Putamen (tissue), 1 donor: ENCODE data around the gene DNAJC17.

Experiments used
- DNase-seq: peaks from one replicate; pipeline ENCODE4 v3.0.0-alpha.2; 2016; ENCODE audit warnings: low spot score

DNAJC17 gene

DNA sequence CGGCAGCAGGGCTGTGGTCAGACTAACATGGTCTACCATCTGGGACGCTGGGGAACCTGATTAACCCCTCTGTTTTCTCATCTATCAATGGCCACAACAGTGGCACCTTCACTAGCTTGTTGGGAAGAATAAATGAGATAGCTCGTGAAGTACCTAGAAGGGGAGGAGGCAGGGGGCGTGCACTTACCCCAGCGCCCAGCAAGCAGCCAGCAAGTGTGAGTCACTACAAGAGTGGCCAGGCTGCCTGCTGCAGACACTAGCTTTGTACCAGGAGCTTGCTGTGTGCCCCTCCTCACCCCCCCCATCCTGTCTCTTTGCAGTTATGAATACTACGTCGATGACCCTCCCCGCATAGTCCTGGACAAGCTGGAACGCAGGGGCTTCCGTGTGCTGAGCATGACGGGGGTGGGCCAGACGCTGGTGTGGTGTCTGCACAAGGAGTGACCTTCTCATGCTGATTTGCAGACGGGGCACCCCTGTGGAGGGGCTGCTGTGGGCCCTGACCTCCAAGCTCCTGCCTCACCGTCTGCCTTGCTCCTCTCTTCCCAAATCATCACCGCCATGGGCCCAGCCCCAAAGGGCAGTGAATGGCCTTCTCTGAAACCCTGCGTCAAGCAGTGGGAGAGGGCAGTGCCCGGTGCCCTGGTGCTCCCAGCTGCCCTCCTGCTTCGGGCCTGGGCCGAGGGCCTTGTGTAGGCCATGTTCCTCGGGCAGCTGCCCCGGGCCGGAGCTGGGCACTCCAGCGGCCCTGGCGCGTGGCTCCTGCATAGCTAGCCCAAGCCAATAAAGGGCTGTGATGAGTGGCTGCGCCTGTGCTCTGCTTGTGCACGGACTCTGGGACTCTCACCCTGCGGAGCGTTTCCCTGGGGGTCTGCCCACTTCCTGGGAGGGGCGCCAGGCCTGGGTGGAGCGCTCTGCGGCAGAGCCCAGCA lies 40.1 kb downstream of the DNAJC17 start:
- no peak for DNase-seq

DNA sequence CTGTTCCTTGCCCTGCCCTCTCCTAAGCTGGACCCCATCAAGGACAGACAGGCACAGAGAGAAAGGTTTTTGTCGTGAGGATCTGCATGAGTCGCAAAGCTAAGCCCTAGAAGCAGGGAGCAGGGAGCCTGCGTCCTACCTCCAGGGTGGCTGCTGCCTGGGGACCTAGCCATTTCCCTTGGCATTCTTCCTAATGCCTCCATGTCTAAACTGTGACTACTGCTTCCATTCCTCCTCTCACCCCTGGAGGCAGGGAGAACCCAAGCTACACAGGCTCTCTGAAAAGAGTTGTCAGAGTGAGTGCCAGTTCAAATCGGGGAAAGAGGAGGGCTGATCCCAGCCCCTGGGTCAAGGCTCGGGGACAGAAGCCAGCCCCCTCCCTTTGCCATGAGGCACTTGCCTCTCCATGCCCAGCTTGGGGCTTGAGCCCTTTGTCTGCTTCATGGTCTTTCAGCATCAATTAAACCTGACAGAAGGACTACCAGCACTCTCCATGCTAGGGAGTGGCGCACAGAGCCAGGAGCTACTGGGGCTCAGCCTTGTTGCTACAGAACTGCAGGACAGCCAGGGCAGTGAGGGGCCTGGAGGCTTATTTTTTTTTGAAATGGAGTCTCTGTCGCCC lies 41.0 kb downstream of the DNAJC17 start:
- no peak for DNase-seq

DNA sequence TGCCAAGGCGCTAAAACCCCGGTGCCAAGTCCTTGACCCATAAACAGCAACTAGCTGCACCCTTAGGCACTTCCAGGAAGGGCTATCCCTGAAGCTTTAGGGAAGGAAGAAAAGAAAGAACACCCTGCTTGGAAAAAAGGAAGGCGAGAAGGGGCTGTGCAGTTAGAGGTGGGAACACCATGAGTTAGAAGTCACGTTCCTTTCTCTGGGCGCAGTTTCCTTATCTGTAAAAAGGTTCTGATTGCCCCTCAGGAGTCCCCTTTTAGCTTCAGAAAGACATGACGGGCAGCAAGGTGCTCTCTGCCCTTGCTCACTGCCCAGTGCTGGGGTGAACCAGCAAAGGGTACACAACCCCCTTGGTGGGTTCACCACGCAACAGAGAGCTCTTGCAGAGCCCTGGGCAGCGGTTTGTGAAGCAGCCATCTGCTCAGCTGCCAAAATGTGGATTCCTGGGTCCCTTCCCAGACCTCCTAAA lies 42.6 kb downstream of the DNAJC17 start:
- DNase-seq: no peak

DNA sequence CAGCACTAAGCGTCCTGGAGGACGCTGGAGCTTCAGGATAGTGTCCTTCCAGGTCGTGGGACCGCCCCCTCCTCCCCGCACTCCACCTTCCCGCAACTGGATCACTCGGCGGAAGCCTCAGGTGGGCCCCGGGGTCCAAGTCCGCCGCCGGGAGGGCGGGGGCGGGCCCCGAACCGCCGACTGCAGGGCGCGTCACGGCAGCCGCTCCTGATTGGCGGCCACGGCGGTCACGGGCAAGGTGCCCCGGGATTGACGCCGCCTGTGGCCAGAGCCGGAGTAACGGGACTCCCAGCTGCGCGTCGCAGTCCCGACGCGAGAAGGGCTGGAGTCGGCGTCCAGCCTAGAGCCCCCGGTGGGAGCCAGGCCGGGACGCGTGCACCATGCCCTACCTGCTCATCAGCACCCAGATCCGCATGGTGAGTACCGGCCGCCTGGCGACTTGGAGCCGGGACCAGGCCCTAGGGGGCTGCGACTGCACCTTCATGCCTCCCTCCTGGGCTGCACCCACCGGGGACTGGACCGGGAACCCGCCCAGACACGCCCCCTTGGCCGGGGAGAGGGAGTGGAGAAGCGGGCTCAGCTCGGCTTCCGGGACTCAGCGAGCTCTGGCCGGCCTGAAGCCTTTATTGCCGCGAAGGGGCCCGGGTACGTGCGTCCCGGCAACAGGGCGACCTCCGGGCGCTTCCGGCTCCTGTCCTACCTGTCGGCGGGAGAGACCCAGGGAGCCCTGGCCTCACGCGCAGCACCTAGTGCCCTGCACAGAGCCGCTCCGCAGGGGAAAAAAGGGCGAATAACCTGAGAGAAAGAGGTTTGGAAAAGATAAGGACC lies 43.3 kb downstream of the DNAJC17 start, which contains the start of gene GCHFR:
Gene GCHFR, plus strand, starts transcription at position 268 of the 828 bp plus-strand sequence. Its CDS starts 113 bp downstream, at position 381.
- peak; percentile 23 for DNase-seq

DNA sequence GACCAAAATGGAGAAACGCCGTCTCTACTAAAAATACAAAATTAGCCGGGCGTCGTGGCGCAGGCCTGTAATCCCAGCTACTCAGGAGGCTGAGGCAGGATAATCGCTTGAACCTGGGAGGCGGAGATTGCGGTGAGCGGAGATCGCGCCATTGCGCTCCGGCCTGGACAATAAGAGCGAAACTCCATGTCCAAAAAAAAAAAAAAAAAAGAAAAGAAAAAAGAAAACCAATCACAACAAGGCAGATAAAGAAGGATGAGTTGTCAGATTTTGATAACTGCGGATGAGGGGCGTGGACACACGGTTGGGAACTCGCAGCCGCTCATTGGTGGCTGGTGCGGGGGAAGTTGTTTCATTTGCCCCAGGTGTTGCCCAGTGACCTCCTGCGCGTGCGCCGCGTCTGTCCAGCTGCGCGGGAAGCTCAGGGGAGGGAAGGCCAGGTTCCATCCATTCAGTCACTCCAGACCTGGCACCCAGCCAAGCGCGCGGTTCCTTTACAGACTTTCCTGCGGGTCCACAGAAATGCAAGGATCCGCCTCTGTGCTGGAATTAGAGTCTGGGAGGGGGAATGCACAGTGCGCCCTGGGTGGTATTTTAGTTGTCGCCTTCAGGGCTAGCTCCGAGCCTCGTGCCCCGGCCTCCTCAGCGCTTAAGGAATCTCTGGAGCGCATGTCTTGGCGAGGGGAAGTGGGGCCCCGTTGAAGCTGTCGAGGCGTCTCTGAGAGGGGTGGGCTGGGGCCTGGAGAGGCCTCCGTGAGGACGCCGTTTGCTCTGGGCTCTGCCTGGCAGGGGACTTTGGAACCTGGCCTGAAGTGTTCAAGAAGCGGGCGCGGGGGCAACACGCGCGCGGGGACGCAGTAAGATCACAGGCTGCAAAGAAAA lies 44.1 kb downstream of the DNAJC17 start:
- DNase-seq: no peak

DNA sequence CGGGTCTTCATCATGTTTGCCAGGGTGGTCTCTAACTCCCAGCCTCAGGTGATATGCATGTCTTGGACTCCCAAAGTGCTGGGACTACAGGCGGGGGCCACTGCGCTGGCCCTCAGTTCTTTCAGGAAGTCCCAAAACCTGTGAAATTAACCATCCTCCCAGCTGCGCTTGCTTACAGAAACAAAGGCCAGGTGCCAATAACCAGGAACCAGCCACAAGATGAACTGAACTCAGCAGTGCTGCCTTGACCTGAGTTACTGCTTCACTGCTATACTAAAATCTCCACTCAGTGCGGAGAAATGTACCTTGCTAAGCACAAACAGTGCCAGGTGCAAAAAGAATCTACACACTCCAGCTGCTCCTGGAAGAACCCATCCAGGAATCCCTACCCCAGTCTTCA lies 47.3 kb downstream of the DNAJC17 start:
- no peak for DNase-seq

DNA sequence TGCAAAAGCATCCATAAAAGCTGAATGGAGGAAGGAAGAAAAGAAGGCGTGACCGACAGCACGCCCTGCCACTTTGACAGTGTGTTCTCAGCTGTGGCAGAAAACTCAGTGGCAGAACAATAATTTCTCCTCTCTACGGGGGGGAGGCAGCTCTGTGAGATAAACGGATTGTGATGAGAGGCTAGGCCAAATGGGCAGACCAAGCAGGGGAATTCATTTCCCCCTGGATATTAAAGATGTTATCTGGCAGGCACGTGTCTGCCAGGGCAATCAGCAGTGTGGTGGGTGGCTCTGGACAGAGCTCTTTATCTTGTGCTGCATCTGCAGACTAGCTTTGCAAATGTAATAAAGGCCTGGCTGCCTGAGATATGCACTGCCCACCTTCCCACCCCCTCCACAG lies 50.3 kb downstream of the DNAJC17 start:
- no peak for DNase-seq

DNA sequence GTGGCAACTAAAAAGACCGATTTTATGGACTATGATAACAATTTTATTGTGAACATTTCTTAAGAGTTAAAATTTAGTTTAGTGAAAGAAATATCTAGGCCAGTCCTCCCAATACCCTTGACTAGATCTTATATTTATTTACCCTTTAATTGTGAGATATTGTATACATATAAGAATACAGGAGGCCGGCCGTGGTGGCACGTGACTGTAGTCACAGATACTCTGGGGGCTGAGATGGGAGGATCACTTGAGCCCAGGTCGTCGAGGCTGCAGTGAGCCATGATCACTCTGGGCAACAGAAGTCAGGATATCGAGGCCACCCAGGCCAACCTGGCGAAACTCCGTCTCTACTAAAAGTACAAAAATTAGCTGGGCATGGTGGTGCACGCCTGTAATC lies 51.5 kb downstream of the DNAJC17 start:
- DNase-seq: no peak

DNA sequence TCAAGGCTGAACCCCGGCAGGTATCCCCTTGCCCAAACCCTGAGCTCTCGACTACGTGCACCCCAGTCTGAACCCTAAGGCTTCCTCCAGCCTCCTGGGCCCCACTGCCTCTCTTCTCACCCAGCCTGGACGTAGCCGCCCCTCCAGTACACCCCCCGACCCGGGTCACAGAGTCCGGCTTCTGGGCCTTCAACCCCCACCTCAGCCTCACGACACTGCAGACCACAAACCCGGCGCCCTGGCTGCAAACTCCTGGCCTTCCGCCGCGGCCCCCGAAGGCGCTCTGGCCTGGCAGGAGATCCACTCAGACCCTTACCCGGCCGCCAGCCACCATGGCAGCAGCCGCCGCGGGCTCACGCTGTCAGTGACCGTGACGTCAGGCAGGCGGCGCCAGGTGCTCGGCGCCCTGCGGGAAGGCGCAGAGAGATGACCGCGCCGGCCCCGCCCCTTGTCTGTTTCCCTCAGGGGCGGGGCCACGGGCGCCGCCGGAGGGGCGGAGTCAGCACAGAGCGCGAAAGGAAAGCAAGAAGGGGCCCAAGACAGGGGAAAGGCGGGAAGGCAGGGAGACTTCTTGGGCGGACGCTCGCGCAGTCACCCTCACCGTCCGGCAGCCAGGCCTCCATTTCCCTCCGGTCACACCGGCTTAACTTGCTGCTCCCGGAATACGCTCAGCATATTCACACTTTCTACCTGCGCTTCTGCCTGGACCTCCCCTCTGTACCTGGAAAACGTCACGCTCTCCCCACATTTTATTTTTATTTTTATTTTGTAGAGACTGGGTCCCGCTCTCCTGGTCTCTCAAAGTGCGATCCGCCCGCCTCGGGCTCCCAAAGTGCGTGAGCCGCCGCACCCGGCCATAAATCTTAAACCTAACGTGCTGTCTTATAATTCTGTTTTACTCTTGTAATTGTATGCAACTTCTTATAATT lies 52.1 kb downstream of the DNAJC17 start, which contains the start of gene RMDN3:
Gene RMDN3, minus strand, starts transcription at position 372 of the 929 bp plus-strand sequence. CDS start 471 bp downstream, outside the sequence.
- DNase-seq: peak; percentile 89

DNA sequence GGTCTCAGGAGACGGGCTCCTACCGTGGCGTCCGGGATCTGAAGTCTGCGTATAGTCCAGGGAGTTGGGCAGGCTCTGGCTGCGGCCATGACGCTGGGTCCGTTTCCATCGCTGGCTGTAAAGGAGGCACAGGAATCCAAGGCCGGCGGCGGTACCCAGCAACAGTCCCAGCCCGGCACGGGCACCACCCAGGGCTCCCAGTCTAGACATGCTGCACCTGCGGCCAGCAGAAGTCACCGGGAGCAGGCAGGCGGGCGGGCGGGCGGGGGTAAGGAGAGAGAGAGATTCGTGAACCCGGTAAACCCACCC lies 52.7 kb downstream of the DNAJC17 start:
- DNase-seq: no peak

DNA sequence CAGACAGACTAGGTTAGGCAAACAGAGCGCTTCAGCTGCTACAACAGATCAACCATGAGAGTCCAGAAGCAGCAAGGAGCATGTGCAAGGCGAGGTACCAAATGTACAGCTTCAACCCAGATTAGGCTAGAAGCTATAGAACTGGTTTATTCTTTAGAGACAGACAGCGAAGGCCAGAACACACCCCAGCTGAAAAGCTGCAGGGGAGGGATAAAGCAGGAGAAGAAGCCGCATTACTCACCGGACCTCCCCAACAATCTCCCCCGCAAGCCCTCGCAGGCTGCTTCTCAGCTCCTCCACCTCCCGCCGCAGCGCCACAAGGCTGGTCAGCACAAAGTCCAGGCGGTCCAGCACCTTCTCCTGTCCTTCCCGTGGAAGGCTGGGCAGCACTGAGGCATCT lies 55.5 kb downstream of the DNAJC17 start:
- no peak for DNase-seq

DNA sequence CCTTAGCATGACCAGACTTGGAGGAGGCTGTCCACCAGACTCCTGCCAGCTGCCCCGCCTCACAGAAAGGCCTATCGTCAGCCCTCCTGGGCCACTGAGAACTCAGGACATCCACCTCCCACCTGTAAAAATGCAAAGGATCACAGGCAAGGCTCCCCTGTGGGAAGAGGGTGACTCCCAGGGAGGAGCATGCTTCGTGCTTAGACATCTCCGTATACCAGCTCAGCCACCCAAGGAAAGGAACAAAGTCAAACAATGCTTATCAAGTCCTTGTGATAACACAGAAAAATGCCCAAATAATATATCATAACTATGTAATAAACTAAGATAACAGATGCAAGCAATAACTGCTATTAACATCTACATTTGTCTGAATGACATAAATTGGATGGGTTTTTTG lies 56.4 kb downstream of the DNAJC17 start:
- no peak for DNase-seq

DNA sequence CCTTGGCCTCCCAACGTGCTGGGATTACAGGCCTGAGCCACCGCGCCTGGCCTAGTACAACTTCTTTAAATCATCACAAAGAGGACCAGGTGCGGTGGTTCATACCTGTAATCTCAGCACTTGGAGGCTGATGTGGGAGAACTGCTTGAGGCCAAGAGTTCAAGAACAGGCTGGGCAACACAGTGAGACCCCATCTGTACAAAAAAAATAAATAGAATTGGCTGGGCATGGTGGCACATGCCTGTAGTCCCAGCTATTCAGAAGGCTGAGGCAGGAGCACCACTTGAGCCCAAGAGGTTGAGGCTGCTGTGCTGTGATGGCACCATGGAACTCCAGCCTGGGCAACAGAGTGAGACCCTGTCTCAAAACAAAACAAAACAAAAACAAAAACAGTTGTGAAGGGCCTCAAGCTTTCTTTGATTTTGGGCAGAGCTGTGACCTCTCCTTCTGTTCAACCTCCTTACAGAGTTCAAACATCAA lies 58.1 kb downstream of the DNAJC17 start:
- no peak for DNase-seq

DNA sequence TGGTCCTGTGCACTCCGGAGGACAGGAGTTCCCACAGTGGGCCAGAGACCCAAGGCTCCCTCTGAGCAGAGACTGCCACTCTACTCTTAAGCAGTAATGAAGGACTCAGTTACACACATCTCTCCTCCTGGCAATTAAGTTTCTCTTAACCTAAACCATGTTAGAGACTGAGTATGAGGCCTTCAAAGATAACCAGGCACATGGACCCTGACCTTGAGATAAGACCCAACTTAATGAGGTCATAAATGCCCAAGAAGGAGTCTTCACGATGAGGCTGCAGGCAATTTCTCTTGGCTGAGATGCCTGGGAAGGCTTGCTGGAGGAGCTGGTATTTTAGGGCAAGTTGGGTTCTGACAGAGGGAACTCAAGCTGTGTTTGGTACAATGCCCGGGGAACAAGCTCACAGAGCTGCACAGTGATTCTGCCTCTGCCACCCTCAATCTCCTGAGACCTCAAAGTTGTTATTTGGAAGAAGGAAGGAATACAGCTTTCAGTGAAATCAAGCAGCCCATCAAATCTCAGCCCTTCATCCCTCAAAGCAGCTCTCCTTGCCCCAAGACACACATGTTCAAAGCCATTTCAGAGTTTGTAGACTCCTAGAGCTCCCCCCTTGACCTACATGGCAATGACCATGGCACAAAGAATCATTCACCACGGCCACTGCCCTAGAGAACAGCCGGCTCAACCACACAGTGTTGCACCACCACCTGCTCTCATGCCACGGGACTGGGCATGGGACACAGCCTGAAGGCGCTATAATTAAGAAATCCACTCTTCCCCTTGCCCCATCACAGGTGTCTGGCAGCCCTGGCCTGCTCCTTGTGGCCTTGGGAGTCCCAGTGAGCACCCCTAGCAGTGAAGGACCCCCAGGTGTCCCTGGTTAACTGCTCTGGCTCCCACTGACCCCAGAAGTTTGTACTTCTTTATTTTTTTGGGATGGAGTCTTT lies 59.3 kb downstream of the DNAJC17 start:
- DNase-seq: no peak

DNA sequence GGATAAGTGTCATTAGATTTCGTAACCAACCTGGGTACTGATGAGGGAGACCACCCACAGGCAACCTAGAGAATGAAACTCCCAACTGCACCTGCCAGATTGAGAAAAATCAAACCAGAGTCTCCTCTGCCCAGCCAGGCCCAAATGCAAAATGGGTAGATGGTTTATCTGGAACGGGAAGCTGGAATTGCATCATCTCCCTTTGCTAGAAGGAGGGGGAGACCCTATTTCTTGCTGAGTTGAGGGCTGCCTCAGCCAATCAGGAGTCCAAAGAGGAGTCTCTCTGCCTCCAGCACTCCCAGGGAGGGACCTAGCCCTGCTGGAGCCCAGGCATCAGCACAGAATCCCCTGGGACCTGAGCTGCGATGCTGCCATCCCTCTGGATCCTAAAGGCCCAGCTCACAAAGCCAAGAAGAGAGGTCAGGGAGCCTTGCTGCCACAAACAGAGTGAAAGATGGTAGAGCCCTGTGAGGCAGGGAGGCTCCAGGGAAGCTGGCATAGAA lies 60.3 kb downstream of the DNAJC17 start:
- DNase-seq: no peak

DNA sequence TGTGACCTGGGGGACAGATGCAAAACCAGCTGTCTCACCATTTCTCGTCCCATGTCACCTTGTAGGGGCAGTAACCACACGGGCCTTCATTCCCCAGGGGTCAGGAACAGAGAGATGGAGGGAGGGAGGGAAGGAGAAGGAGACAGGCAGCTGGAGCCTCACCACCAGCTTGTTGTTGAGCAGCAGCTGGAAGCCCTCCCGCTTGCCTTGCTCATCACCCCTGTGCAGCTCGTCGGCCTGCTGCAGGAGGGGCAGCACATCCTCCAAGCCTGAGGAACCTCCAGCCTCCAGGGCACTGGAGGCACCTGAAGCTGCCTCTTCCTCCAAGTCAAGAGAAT lies 62.5 kb downstream of the DNAJC17 start:
- no peak for DNase-seq

DNA sequence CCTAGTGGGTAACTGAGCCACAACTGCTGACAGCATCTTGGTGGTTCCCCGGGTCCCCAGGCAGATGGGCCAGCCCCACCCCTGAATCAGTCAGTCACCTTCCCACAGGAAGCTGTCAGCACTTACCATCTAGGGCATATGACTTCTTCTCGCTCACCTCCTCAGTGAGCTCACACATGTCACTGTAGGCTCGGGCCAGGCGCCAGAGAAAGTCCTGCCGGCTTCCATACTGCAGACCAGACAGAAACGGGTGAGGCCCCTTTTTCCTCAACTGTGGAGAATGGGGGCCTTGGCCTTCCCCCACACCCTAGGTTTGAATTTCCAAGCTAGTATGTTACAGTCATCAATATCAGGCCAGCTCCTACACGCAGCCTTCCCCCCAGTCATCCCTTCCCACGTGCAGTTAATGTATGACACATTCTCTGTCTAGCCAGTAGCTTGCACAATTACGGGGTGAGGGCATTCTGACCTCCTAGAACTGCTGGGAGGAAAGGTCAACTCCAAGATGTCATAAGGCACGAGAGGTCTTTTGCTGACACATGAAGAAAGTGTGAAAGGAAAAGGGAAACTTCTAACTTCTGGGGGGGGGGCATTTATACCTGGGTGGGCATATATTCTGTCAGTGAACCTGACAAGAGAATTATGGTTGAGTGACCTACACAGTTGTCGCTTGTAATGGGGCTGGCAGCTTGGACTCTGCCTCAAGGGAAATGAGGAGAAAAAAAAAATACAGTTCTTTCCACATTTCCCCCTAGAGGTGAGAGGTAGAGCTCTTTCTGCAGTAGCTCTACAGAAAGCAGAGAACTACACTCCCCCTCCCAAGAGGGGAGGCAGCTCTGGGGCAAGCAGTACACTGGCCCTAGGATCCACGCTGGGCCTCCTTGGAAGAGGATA lies 63.1 kb downstream of the DNAJC17 start:
- no peak for DNase-seq

DNA sequence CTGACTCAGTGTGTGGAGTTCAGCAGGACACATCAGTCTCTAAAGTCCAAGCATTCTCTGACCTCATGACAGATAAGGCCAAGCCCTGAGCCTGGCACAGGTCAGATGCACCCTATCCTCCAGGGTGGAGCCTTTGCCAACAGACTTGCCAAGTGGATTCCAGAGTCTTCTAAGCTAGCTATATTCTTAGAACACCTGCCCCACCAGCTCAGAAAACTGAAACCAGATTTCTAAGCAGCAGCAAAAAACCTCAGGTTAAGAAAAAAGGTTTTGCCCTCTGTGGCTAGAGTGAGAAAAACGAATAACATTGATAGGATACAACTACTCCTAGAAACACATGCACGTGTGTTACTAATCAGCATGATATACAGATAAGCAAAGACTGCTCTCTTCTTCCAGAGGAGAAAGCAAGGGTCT lies 63.8 kb downstream of the DNAJC17 start:
- no peak for DNase-seq
